ENCODE measurements around the gene GPC6. TPM values are rescaled to one million over a fixed set of nuclear protein-coding genes. Genes with fewer than 3 reads are reported as not detected.
A peak's percentile ranks its signal among the peaks of the same experiment; 100 is the strongest.

GPC6 gene
- total RNA-seq, 2 donors from 2014 or later: 1.6 to 4.0 TPM

DNA sequence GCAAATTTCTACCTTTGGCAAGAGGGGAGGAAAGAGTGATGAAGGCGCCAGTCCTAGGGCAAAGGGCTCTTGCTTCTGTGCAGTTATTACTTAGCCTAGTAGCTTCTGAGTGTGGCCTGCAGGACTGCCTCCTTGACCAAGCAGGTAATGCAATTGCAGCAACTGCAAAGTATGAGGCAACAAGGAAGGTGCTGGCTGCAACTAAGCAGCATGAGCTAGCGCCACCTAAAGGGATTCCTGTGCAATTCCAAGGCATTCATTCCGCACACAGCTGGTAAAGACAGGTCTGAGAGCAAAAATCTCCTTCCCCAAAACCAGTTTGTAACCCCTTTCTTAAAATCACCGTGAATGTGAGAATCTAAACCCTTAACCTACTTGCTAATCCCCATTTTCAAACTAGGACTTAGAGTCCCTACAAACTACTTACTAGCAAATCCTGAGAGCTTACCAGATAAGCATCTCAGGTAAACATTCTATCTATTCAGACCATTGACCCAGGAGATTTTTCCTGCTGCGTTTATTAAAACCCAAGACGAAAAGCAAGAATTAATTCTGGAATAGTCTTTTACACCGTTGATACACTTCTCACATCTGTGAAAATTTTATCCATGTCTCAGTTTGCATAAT, 1190.0 kb downstream of the GPC6 start:
- TF ChIP-seq, protein P1, sequence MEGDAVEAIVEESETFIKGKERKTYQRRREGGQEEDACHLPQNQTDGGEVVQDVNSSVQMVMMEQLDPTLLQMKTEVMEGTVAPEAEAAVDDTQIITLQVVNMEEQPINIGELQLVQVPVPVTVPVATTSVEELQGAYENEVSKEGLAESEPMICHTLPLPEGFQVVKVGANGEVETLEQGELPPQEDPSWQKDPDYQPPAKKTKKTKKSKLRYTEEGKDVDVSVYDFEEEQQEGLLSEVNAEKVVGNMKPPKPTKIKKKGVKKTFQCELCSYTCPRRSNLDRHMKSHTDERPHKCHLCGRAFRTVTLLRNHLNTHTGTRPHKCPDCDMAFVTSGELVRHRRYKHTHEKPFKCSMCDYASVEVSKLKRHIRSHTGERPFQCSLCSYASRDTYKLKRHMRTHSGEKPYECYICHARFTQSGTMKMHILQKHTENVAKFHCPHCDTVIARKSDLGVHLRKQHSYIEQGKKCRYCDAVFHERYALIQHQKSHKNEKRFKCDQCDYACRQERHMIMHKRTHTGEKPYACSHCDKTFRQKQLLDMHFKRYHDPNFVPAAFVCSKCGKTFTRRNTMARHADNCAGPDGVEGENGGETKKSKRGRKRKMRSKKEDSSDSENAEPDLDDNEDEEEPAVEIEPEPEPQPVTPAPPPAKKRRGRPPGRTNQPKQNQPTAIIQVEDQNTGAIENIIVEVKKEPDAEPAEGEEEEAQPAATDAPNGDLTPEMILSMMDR (IDR thresholded peaks at IDR 0.05): peak in 4 of 7 experiments; percentile 16 to 33 (median 22)
- no peak for TF ChIP-seq POLR2A (IDR thresholded peaks at IDR 0.05)
- WGBS, 2 donors: 50 to 54% methylated on average over 7 of the region's 7 CpGs
- Histone ChIP-seq H3K9me3 (no peaks in the 10 kb centered on the region), H3K36me3 (replicated peaks in 1 of 2; ENCODE audit: insufficient read depth in 1 of 2, low read depth in 2 of 2) (no peaks in the 10 kb centered on the region), H3K27me3 (no peaks in the 10 kb centered on the region), H3K27ac (no peak overlapping the region), H3K4me1 (no peaks in the 10 kb centered on the region), H3K4me3 (no peak overlapping the region)
- intact Hi-C loops (cut with DNase I): no loop called here
- DNase-seq: peak in 2 of 4 donors; percentile 6 to 8
- ATAC-seq: peak; percentile 18

- H3K4me1 ChIP-seq: no peaks in the 10 kb centered on the region
- DNase-seq: no peak
- no peak overlapping the region for H3K27ac ChIP-seq
- no peaks in the 10 kb centered on the region for H3K27me3 ChIP-seq
- no peak overlapping the region for H3K4me3 ChIP-seq
- no peaks in the 10 kb centered on the region for H3K36me3 ChIP-seq (replicated peaks in 1 of 2; ENCODE audit: insufficient read depth in 1 of 2, low read depth in 2 of 2)
- TF ChIP-seq POLR2A (IDR thresholded peaks at IDR 0.05): no peak
- TF ChIP-seq, protein P1 (IDR thresholded peaks at IDR 0.05): no peak
- H3K9me3 ChIP-seq: no peaks in the 10 kb centered on the region
- intact Hi-C loops (cut with DNase I): no loop called here
- ATAC-seq: no peak
Measured at GRCh38 chr13:94417294-94417693, 1190.7 kb downstream of the GPC6 start.

GRCh38 chr13:94419304-94419924, 1192.8 kb downstream of the GPC6 start:
- TF ChIP-seq, protein P1 (IDR thresholded peaks at IDR 0.05): no peak
- TF ChIP-seq POLR2A (IDR thresholded peaks at IDR 0.05): no peak
- Histone ChIP-seq H3K4me1 (no peaks in the 10 kb centered on the region), H3K36me3 (replicated peaks in 1 of 2; ENCODE audit: insufficient read depth in 1 of 2, low read depth in 2 of 2) (no peaks in the 10 kb centered on the region), H3K27me3 (no peaks in the 10 kb centered on the region), H3K27ac (no peak overlapping the region), H3K4me3 (no peak overlapping the region), H3K9me3 (no peaks in the 10 kb centered on the region)
- ATAC-seq: no peak
- DNase-seq: no peak
- 64 to 66% methylated on average over 1 of the region's 1 CpG for WGBS, 2 donors
- intact Hi-C loops (cut with DNase I): no loop called here

DNA sequence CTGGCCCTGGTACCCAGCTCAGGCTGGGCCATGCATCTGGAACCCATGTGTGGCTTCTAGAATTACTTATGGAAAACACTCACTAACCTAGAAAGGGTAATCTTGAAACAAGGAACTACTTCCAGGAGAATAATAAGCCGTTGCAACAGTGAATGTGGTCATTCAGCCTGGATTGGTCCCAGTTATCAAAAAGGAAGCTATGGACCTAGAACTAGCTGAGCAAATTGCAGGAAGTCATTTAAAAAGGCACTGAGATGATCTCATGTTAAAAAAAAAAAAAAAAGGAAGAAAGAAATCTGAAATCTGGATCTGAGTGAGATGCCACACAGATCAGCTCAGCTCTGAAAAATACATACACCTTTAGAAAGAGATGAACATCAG, 1193.3 kb downstream of the GPC6 start:
- DNase-seq: no peak
- H3K4me1 ChIP-seq: no peaks in the 10 kb centered on the region
- no peaks in the 10 kb centered on the region for H3K27me3 ChIP-seq
- intact Hi-C loops (cut with DNase I): no loop called here
- WGBS, 2 donors: 55 to 56% methylated on average over 1 of the region's 1 CpG
- no peak overlapping the region for H3K4me3 ChIP-seq
- no peak for TF ChIP-seq POLR2A (IDR thresholded peaks at IDR 0.05)
- TF ChIP-seq, protein P1 (IDR thresholded peaks at IDR 0.05): no peak
- H3K36me3 ChIP-seq (replicated peaks in 1 of 2; ENCODE audit: insufficient read depth in 1 of 2, low read depth in 2 of 2): no peaks in the 10 kb centered on the region
- ATAC-seq: no peak
- H3K27ac ChIP-seq: no peak overlapping the region
- H3K9me3 ChIP-seq: no peaks in the 10 kb centered on the region
